ENCODE results near the gene TMEM107. TPM values are rescaled to one million over a fixed set of nuclear protein-coding genes. Genes with fewer than 3 reads are reported as not detected.

TMEM107 gene
- total RNA-seq, 1 donor, result 8.3 TPM

- TF ChIP-seq CTCF (IDR thresholded peaks at IDR 0.05; ENCODE audit: extremely low read depth, low read depth, low read length), result no peak
- Histone ChIP-seq H3K79me2 (ENCODE audit: insufficient read depth, low read length) (peaks cover 17% of the 10 kb centered on the region), H2AFZ (ENCODE audit: low read length) (peak overlapping the region; percentile 91), H3K9me3 (ENCODE audit: low read depth, low read length) (no peaks in the 10 kb centered on the region), H4K20me1 (ENCODE audit: insufficient read depth, low read length) (peaks cover 15% of the 10 kb centered on the region), H3K4me3 (ENCODE audit: insufficient read depth, low read length) (peak overlapping the region; percentile 58), H3K27me3 (ENCODE audit: insufficient read depth, low read length) (no peaks in the 10 kb centered on the region), H3K36me3 (ENCODE audit: insufficient read depth, low read length) (no peaks in the 10 kb centered on the region), H3K4me1 (ENCODE audit: insufficient read depth, low read length) (peaks cover 39% of the 10 kb centered on the region), H3K4me2 (ENCODE audit: insufficient read depth, low read length) (peak overlapping the region; percentile 72), H3K27ac (ENCODE audit: low read depth, low read length) (peak overlapping the region; percentile 41)
- peak; percentile 93 for DNase-seq (ENCODE audit: insufficient read length, low spot score, missing footprints)
These were observed 16.1 kb upstream of the TMEM107 start for GRCh38 chr17:8192070-8192815.

GRCh38 chr17:8190506-8190905 lies 14.3 kb upstream of the TMEM107 start:
- peak overlapping the region; percentile 76 for H2AFZ ChIP-seq (ENCODE audit: low read length)
- no peaks in the 10 kb centered on the region for H3K36me3 ChIP-seq (ENCODE audit: insufficient read depth, low read length)
- H3K4me3 ChIP-seq (ENCODE audit: insufficient read depth, low read length), result peak overlapping the region; percentile 93
- peaks cover 17% of the 10 kb centered on the region for H4K20me1 ChIP-seq (ENCODE audit: insufficient read depth, low read length)
- H3K79me2 ChIP-seq (ENCODE audit: insufficient read depth, low read length), result peaks cover 17% of the 10 kb centered on the region
- H3K9me3 ChIP-seq (ENCODE audit: low read depth, low read length), result no peaks in the 10 kb centered on the region
- TF ChIP-seq CTCF (IDR thresholded peaks at IDR 0.05; ENCODE audit: extremely low read depth, low read depth, low read length), result no peak
- no peak overlapping the region for H3K27ac ChIP-seq (ENCODE audit: low read depth, low read length)
- H3K4me2 ChIP-seq (ENCODE audit: insufficient read depth, low read length), result peak overlapping the region; percentile 75
- DNase-seq (ENCODE audit: insufficient read length, low spot score, missing footprints), result peak; percentile 14
- peaks cover 40% of the 10 kb centered on the region for H3K4me1 ChIP-seq (ENCODE audit: insufficient read depth, low read length)
- H3K27me3 ChIP-seq (ENCODE audit: insufficient read depth, low read length), result no peaks in the 10 kb centered on the region

- Histone ChIP-seq H3K9me3 (ENCODE audit: low read depth, low read length) (no peaks in the 10 kb centered on the region), H3K27me3 (ENCODE audit: insufficient read depth, low read length) (no peaks in the 10 kb centered on the region), H3K79me2 (ENCODE audit: insufficient read depth, low read length) (peaks cover 17% of the 10 kb centered on the region), H2AFZ (ENCODE audit: low read length) (peak within 1 kb of the TSS; percentile 83), H4K20me1 (ENCODE audit: insufficient read depth, low read length) (peaks cover 17% of the 10 kb centered on the region), H3K4me2 (ENCODE audit: insufficient read depth, low read length) (peak within 1 kb of the TSS; percentile 75), H3K27ac (ENCODE audit: low read depth, low read length) (peak within 1 kb of the TSS; percentile 74), H3K4me3 (ENCODE audit: insufficient read depth, low read length) (peak within 1 kb of the TSS; percentile 93), H3K4me1 (ENCODE audit: insufficient read depth, low read length) (peaks cover 41% of the 10 kb centered on the region), H3K36me3 (ENCODE audit: insufficient read depth, low read length) (no peaks in the 10 kb centered on the region)
- peak; percentile 98 for DNase-seq (ENCODE audit: insufficient read length, low spot score, missing footprints)
- TF ChIP-seq CTCF (IDR thresholded peaks at IDR 0.05; ENCODE audit: extremely low read depth, low read depth, low read length), result no peak
These were observed 13.7 kb upstream of the TMEM107 start, which contains the start of gene BORCS6 for GRCh38 chr17:8189711-8190477. BORCS6 (minus strand) TSS chr17:8190180; CDS start chr17:8190140, 40 bp downstream.

All from osteoblast (primary cell).